GM23338 (cell line): ENCODE measurements around the gene TMC1. TPM values are rescaled to one million over a fixed set of nuclear protein-coding genes. Genes with fewer than 3 reads are reported as not detected.

Experiments
- ATAC-seq: fragments of 200-7000 bp; cut with Tn5 transposase; 3 replicates; pipeline ENCODE4 v1.9.1; 2020
- DNase-seq: peaks from one replicate; pipeline ENCODE4 v3.0.0-alpha.2; 2015; ENCODE audit warnings: low spot score
- H2AFZ ChIP-seq: fragments of 200-600 bp; sonication (generic); 2 replicates; pipeline ENCODE4 v1.8.0; 2016; ENCODE audit warnings: antibody characterized with exemption, mild to moderate bottlenecking, moderate library complexity
- H3F3A ChIP-seq: fragments of 200-600 bp; sonication (generic); replicated peaks from 2 replicates; pipeline ENCODE4 v1.8.0; 2017; ENCODE audit warnings: antibody characterized with exemption, mixed run types, low read depth
- H3K27ac ChIP-seq: fragments of 200-600 bp; sonication (generic); 2 replicates; pipeline ENCODE4 v1.6.1; 2016; ENCODE audit warnings: low read depth
- H3K27me3 ChIP-seq: fragments of 200-600 bp; sonication (generic); 2 replicates; pipeline ENCODE4 v1.8.0; 2016; ENCODE audit warnings: mild to moderate bottlenecking, mixed run types, moderate library complexity; ENCODE audit not compliant: insufficient read depth
- H3K36me3 ChIP-seq: fragments of 200-600 bp; sonication (generic); 2 replicates; pipeline ENCODE4 v1.8.0; 2016; ENCODE audit warnings: mild to moderate bottlenecking; ENCODE audit not compliant: insufficient read depth
- H3K4me1 ChIP-seq: fragments of 200-600 bp; sonication (generic); 2 replicates; pipeline ENCODE4 v1.8.0; 2016; ENCODE audit warnings: mild to moderate bottlenecking, moderate library complexity; ENCODE audit not compliant: insufficient read depth
- H3K4me2 ChIP-seq: fragments of 200-600 bp; sonication (generic); 2 replicates; pipeline ENCODE4 v1.7.1; 2017; ENCODE audit warnings: mixed run types
- H3K4me3 ChIP-seq: fragments of 200-600 bp; sonication (generic); 2 replicates; pipeline ENCODE4 v1.6.1; 2016; ENCODE audit warnings: mixed run types
- H3K79me2 ChIP-seq: fragments of 200-600 bp; sonication (generic); replicated peaks from 2 replicates; pipeline ENCODE4 v1.8.0; 2017; ENCODE audit warnings: mild to moderate bottlenecking; ENCODE audit not compliant: insufficient read depth
- H3K9me2 ChIP-seq: fragments of 200-600 bp; sonication (generic); 2 replicates; pipeline ENCODE4 v1.8.0; 2017; ENCODE audit not compliant: insufficient read depth
- H4K20me1 ChIP-seq: fragments of 200-600 bp; sonication (generic); replicated peaks from 2 replicates; pipeline ENCODE4 v1.8.0; 2017; ENCODE audit warnings: mild to moderate bottlenecking; ENCODE audit not compliant: insufficient read depth
- H3K27ac Mint-ChIP-seq: 2 replicates; pipeline ENCODE4 v1.8.0; 2020; ENCODE audit warnings: inconsistent platforms, mild to moderate bottlenecking, moderate library complexity, mixed read lengths
- H3K27me3 Mint-ChIP-seq: 3 replicates; pipeline ENCODE4 v1.8.0; 2022; ENCODE audit warnings: low read depth, mild to moderate bottlenecking, moderate library complexity, mixed read lengths, inconsistent platforms; ENCODE audit not compliant: insufficient read depth, poor library complexity
- H3K36me3 Mint-ChIP-seq: 3 replicates; pipeline ENCODE4 v1.8.0; 2021; ENCODE audit warnings: low read depth, mild to moderate bottlenecking, inconsistent platforms, moderate library complexity, mixed read lengths
- H3K4me1 Mint-ChIP-seq: 3 replicates; pipeline ENCODE4 v1.8.0; 2020; ENCODE audit warnings: mild to moderate bottlenecking, inconsistent platforms, mixed read lengths
- H3K4me3 Mint-ChIP-seq: 3 replicates; pipeline ENCODE4 v1.8.0; 2021; ENCODE audit warnings: moderate library complexity, mild to moderate bottlenecking, inconsistent platforms, mixed read lengths
- H3K9me3 Mint-ChIP-seq: 3 replicates; pipeline ENCODE4 v1.8.0; 2020; ENCODE audit warnings: moderate library complexity, mild to moderate bottlenecking, inconsistent platforms, mixed read lengths
- CREB1 ChIP-seq: fragments of 250-450 bp; sonication (Bioruptor Pico); IDR thresholded peaks from 2 replicates; pipeline ENCODE4 v1.5.0; 2020; ENCODE audit warnings: low read depth, mild to moderate bottlenecking, moderate library complexity
- EZH2 ChIP-seq: fragments of 200-600 bp; sonication (generic); IDR thresholded peaks from one replicate; pipeline ENCODE4 v1.8.0; 2017; ENCODE audit warnings: antibody characterized with exemption, mild to moderate bottlenecking, low read depth; ENCODE audit not compliant: unreplicated experiment
- EZH2phosphoT487 ChIP-seq: fragments of 200-600 bp; sonication (generic); IDR thresholded peaks from one replicate; pipeline ENCODE4 v1.8.1; 2018; ENCODE audit warnings: antibody characterized with exemption; ENCODE audit not compliant: unreplicated experiment
- JUNB ChIP-seq: IDR thresholded peaks from one replicate; pipeline ENCODE4 v1.6.1; 2016; ENCODE audit warnings: antibody characterized with exemption; ENCODE audit not compliant: unreplicated experiment
- NANOG ChIP-seq: IDR thresholded peaks from 2 replicates; pipeline ENCODE4 v1.6.1; 2016; ENCODE audit warnings: antibody characterized with exemption, borderline replicate concordance
- POLR2AphosphoS5 ChIP-seq: IDR thresholded peaks from 2 replicates; pipeline ENCODE4 v1.6.1; 2016; ENCODE audit warnings: antibody characterized with exemption, low read depth
- STAT1 ChIP-seq: IDR thresholded peaks from one replicate; pipeline ENCODE4 v1.6.1; 2016; ENCODE audit warnings: antibody characterized with exemption; ENCODE audit not compliant: unreplicated experiment
- ZNF114 ChIP-seq: fragments of 250-450 bp; sonication (Bioruptor Pico); IDR thresholded peaks from 2 replicates; pipeline ENCODE4 v1.5.0; 2020; ENCODE audit warnings: mild to moderate bottlenecking, moderate library complexity
- ZNF331 ChIP-seq: fragments of 250-450 bp; sonication (Bioruptor Pico); IDR thresholded peaks from 2 replicates; pipeline ENCODE4 v1.5.0; 2020; ENCODE audit warnings: low read depth, mild to moderate bottlenecking, moderate library complexity
- ZNF462 ChIP-seq: fragments of 250-450 bp; sonication (Bioruptor Pico); IDR thresholded peaks from 2 replicates; pipeline ENCODE4 v1.5.0; 2020; ENCODE audit warnings: mild to moderate bottlenecking, moderate library complexity
- polyA plus RNA-seq: library from polyadenylated mRNA; unstranded; fragments of >200 nt; fragmentation: Nextera tagmentation; extraction: Ambion mirVana; gene quantifications from 2 replicates; pipeline ENCODE4 v1.2.1, GENCODE V29; 2016
- total RNA-seq: library from RNA; depleted of rRNA; stranded (reverse); fragments of >200 nt; shearing (Covaris generic); gene quantifications from 2 replicates; pipeline ENCODE4 v1.2.3, GENCODE V29; 2014
- TF ChIP-seq, protein P1 (sequence below), 2 experiments: fragments of 200-600 bp in 1 of 2; sonication (generic) in 1 of 2; conservative IDR thresholded peaks; 2 replicates each; pipeline versions ENCODE4 v1.5.1 to v1.6.1; 2016 to 2017; ENCODE audit warnings: antibody characterized with exemption in 2 of 2, low read depth in 2 of 2, mild to moderate bottlenecking in 2 of 2, moderate library complexity in 1 of 2
- TF ChIP-seq, protein P2 (sequence below): IDR thresholded peaks from one replicate; pipeline ENCODE4 v1.6.1; 2018; ENCODE audit warnings: antibody characterized with exemption; ENCODE audit not compliant: unreplicated experiment

Gene TMC1
- total and polyA plus RNA-seq, 2 experiments from 2014 or later = 0.61 to 1.2 TPM

GRCh38 chr9:72618811-72619210 is 97.4 kb downstream of the TMC1 start (continued):
- TF ChIP-seq, protein P1, sequence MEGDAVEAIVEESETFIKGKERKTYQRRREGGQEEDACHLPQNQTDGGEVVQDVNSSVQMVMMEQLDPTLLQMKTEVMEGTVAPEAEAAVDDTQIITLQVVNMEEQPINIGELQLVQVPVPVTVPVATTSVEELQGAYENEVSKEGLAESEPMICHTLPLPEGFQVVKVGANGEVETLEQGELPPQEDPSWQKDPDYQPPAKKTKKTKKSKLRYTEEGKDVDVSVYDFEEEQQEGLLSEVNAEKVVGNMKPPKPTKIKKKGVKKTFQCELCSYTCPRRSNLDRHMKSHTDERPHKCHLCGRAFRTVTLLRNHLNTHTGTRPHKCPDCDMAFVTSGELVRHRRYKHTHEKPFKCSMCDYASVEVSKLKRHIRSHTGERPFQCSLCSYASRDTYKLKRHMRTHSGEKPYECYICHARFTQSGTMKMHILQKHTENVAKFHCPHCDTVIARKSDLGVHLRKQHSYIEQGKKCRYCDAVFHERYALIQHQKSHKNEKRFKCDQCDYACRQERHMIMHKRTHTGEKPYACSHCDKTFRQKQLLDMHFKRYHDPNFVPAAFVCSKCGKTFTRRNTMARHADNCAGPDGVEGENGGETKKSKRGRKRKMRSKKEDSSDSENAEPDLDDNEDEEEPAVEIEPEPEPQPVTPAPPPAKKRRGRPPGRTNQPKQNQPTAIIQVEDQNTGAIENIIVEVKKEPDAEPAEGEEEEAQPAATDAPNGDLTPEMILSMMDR (conservative IDR thresholded peaks at IDR 0.05; ENCODE audit: low read depth in 2 of 2) = no peak
- TF ChIP-seq ZNF114 = no peak
- no peak for TF ChIP-seq JUNB

GRCh38 chr9:72622186-72622585 is 100.8 kb downstream of the TMC1 start:
- no peak for ATAC-seq
- H3K4me2 ChIP-seq = no peak overlapping the region
- Mint-ChIP-seq H3K9me3 (no peaks in the 10 kb centered on the region), H3K4me1 (no peaks in the 10 kb centered on the region), H3K4me3 (no peak overlapping the region), H3K36me3 (no peaks in the 10 kb centered on the region), H3K27me3 (peaks cover 7% of the 10 kb centered on the region), H3K27ac (no peak overlapping the region)
- H3K27ac ChIP-seq = no peak overlapping the region
- DNase-seq = no peak
- H3K9me2 ChIP-seq = peaks cover 16% of the 10 kb centered on the region
- H3K4me3 ChIP-seq = no peak overlapping the region
- H3F3A ChIP-seq = no peaks in the 10 kb centered on the region
- no peak overlapping the region for H2AFZ ChIP-seq
- no peaks in the 10 kb centered on the region for H3K36me3 ChIP-seq
- no peaks in the 10 kb centered on the region for H4K20me1 ChIP-seq
- H3K4me1 ChIP-seq = no peaks in the 10 kb centered on the region; the same call in 1 of the 2 replicates
- no peaks in the 10 kb centered on the region for H3K79me2 ChIP-seq
- H3K27me3 ChIP-seq = no peaks in the 10 kb centered on the region
- TF ChIP-seq ZNF462 (no peak), NANOG (no peak), ZNF114 (no peak), STAT1 (no peak), CREB1 (CRISPR knock-in tag) (no peak), ZNF331 (CRISPR knock-in tag) (no peak), EZH2phosphoT487 (no peak), JUNB (no peak), POLR2AphosphoS5 (no peak), EZH2 (no peak)
- TF ChIP-seq, protein P1 (conservative IDR thresholded peaks at IDR 0.05; ENCODE audit: low read depth in 2 of 2) = no peak
- TF ChIP-seq, protein P2, sequence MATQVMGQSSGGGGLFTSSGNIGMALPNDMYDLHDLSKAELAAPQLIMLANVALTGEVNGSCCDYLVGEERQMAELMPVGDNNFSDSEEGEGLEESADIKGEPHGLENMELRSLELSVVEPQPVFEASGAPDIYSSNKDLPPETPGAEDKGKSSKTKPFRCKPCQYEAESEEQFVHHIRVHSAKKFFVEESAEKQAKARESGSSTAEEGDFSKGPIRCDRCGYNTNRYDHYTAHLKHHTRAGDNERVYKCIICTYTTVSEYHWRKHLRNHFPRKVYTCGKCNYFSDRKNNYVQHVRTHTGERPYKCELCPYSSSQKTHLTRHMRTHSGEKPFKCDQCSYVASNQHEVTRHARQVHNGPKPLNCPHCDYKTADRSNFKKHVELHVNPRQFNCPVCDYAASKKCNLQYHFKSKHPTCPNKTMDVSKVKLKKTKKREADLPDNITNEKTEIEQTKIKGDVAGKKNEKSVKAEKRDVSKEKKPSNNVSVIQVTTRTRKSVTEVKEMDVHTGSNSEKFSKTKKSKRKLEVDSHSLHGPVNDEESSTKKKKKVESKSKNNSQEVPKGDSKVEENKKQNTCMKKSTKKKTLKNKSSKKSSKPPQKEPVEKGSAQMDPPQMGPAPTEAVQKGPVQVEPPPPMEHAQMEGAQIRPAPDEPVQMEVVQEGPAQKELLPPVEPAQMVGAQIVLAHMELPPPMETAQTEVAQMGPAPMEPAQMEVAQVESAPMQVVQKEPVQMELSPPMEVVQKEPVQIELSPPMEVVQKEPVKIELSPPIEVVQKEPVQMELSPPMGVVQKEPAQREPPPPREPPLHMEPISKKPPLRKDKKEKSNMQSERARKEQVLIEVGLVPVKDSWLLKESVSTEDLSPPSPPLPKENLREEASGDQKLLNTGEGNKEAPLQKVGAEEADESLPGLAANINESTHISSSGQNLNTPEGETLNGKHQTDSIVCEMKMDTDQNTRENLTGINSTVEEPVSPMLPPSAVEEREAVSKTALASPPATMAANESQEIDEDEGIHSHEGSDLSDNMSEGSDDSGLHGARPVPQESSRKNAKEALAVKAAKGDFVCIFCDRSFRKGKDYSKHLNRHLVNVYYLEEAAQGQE = no peak
